GM19463 (cell line): ENCODE results near the gene WDR64.
A peak's percentile ranks its signal among the peaks of the same experiment; 100 is the strongest.

Source experiments
- ATAC-seq: cut with Tn5 transposase; IDR thresholded peaks from one replicate; pipeline ENCODE4 v1.9.1; 2021; ENCODE audit warnings: mild to moderate bottlenecking, moderate library complexity; ENCODE audit not compliant: unreplicated experiment

Gene WDR64

DNA sequence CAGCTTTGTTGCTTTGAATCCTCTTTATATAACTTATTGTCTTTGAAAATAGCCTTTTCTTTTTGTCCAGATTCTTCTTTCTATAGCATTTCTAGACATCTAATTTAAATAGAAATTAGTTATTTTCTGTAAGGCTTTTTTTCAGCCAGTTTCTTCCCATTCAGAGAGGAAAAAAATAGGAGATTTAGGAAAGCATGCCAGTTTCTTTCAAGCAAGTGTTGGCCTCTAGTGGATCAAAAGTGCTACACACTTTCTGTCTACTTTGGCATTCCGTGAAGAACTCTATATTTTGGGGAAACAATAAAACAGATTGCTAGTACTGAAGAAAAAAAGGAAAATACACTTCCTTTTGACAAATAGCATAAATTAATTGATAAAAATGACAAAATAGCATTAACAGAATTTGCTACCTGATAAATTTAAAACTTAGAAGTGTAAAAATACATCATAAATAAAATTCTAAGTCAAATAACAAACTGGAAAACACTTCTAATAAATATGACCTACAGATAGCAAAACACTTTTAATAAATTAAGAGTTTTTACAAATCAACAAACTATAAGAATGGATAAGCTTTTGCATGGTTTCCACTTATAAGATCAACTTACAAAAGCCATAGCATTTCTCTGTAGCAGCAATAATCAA is 182.8 kb downstream of the WDR64 start:
- ATAC-seq = no peak

DNA sequence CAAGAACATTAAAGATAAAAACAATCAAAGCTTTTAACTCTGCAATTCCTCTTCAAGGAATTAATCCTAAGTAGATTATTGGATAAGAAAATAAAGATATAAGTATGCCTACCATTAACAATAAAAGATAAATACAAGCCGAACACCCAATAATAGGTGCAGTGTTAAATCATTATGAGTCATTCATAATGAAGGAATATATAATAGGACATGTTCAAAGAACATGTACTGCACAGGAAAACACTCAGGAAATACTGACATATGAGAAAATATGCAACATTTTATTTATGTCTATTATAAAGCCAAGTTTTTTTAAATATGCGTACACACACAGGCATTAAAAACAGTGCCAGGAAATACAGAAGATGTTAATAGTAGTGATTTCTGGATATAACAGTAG is 184.9 kb downstream of the WDR64 start:
- ATAC-seq = no peak

DNA sequence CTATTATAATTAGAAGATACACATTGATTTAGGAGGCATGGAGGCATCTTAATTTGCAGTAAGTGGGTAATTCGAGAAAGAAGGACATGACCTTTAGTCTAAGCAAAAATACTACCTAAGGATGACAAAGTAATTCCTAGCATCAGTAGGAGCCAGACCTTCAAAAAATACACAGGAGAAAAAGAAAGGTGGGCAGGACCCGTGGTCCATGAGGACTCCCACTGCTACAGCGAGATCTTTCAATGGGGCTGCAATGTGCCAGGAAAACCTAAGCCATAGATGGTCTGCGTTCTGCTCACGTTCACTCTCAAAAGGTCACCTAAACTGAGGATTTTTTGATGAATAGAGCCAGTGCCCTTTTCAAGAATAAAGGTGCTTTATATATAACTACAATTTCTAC is 185.3 kb downstream of the WDR64 start:
- no peak for ATAC-seq

DNA sequence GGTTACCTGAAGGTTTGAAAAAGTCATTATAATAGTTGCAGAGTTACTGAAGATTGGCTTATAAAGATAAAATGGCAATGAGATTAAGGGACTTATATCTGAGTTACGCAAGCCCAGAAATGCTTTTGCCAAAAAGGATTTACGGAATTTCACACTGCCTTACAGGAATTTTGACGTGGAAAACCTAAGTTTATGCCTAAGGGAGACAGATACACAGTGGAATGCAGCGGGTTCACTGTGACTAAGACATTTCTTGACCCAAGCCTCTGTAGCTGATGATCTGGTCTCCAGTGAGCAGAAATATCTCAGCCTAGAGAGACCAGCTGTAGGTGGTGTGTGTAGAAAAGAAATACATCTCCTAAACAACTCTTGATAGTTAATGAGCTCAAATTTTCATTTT is 185.8 kb downstream of the WDR64 start:
- no peak for ATAC-seq

DNA sequence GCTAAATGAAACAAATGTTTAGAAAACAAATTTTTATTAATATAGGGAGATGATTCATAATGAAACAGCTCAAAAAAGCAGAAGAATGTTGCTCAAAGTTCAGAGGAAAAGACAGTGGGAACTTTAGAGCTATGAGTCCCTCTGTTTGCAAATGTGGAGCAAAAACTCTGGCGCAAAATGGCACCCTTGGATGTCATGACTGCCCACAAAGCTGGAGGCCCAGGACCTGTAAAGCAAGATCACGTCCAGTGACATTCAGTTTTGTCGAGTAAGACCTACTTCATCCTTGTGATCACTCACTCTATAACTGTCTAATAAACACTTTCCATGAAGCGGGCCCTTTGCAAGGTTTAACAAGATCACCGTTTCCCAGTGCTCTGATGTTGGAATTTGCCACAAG is 186.8 kb downstream of the WDR64 start:
- no peak for ATAC-seq

DNA sequence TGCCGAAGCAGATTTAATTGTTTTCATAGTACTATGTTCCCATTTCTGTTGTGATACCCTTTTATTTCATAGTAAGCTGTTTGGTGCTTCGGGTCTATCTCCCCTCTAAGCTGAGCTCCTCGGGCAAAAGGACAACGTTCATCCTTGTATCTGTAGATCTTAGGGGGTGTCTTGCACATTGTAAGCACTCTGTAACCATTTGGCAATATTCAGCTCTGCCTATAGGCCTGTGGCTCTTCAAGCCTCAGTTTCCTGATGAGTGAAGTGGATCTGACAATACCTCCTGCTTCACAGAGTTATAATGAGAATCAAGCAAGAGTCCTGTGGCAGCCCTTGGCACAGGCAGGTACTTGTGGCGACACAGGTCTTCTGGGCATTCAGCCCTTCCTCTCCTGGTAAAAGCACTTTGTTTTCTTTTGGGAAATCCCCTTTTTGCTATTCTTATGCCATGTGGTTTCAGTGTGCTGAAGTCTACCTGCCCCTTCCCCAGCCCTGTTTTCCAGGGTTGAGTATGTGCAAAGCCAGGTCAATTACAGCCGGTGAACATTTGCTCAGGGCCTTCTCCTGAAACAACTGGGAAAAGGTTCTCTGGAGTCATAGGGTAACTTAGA is 187.4 kb downstream of the WDR64 start:
- peak; percentile 85 for ATAC-seq

DNA sequence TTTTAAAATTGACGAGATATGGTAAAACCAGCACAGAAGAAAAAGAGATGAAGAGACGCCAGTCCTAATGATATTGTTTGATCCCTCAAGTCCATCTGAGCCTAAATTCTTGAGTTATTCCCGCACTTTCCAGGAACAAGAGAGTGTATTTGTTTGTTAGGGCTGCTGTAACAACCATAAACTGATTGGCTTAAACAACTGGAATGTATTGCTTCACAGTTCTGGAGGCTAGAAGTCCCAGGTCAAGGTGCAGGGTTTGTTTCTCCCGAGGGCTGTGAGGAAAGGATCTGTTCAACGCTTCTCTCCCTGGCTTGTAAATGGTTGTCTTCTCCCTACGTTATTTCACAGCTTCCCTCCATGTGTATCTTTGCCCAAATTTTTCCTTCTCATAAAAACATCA is 188.1 kb downstream of the WDR64 start:
- ATAC-seq = no peak

DNA sequence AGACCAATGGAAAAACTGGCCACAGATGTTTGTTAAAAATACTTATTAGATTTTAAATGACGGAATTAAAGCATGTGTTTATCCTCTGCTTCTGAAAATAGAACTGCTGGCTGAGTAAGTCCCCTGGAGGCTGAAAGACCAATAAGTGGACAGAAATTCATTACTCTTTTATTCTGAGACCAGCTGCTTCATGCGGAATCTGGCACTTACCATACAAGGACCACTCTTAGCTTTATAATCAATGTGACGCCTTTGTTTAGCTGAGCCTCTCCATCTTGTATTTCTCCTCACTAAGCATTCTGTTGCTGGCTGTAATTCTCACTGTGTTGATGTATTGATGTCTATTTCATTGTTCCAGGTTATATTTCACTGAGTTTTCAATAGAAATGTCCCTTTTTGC is 189.6 kb downstream of the WDR64 start:
- ATAC-seq = no peak

DNA sequence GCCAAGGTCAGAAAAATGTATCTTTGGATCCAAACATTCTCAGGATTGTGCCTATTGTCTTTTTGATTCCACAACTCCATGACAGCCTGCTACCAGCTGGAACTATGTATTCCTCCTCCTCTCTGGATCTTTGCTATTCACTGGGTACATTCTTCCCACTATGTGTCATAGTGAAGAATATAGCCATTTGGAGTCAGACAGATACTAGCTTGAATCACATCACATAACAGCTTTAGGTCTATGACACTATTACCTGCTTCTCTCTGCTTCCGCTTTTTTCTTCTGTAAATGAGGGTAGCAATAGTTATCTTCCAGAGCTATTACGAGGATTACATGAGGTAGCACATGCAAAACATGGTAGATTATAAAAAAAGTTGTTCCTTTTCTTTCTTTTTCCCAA is 190.5 kb downstream of the WDR64 start:
- no peak for ATAC-seq

DNA sequence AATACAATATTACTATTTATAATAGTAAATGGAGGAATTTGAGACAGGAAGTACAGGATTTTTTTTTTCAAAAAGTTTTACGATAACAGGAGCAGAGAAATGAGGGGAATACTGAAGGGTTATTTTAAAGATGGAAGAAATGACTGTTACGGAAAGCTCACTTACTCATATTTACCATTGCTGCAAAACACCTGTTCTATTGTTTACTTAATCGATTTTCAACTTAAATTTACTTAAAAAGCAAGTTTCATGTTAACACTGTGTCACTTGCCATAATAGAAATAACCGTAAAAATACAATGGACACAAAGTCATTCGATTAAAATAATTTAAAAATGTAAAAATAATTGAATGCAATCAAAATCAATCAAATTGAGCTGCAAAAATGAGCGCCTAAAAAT is 192.5 kb downstream of the WDR64 start:
- ATAC-seq = no peak

DNA sequence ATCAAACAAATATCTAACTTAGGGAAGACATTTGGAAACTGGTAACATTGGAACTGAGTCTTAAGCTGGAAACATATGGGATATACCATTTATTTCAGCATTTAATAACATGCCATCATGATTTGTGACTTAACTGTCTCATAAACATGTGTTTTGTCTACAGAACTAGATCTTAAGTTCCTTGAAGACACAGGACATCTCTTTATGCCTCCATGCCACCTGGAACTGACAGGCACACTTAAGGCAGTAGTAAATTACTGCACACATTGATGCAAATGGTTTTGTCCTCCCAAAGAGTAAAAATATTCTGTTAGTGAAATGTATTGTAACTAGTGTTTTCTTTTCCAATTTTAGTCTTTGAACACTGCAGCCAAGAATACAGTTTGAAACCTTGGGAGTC is 194.3 kb downstream of the WDR64 start:
- no peak for ATAC-seq

DNA sequence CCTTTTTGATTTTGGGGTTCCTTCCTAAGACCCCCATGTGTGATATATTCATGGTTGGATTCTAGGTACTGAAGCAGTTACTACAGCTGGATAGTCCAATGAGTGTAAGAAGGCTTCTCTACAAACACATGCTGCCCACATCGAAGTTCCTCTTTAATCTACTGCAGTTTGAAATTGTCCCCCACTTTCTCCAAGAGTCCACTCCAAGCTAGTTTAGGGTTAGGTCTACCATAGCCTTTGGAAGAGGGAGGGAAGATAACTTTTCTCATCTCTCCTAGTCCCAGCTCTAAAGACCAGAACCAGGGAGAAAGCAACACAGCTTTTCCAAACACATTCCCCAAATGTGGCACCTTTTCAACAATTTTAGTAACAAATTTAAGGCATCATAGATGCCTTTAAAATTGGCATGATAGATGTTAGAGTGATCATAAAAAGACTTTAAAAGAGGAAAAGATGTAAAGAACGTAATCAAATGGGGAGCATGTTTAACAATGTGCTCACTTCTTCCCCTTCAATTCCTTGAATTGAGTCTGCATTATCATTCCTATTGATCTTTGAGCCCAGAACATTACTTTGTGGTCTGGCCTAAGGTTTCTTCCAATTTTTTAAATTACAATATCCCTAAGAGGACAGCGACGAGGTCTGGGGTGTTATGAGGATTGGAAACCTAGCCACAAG is 194.9 kb downstream of the WDR64 start:
- no peak for ATAC-seq

DNA sequence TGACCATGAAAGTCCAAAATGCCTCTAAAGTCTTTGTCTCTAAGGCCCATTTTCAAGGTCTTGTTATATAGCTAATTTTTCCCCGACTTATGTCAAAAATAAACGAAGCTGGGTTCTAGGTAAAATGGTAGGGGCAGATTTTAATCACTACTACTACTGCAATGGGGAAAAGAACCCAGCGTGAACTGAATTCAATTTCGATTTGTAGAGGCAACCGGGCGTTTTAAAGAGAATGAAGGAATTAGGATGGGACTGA is 195.4 kb downstream of the WDR64 start:
- no peak for ATAC-seq

DNA sequence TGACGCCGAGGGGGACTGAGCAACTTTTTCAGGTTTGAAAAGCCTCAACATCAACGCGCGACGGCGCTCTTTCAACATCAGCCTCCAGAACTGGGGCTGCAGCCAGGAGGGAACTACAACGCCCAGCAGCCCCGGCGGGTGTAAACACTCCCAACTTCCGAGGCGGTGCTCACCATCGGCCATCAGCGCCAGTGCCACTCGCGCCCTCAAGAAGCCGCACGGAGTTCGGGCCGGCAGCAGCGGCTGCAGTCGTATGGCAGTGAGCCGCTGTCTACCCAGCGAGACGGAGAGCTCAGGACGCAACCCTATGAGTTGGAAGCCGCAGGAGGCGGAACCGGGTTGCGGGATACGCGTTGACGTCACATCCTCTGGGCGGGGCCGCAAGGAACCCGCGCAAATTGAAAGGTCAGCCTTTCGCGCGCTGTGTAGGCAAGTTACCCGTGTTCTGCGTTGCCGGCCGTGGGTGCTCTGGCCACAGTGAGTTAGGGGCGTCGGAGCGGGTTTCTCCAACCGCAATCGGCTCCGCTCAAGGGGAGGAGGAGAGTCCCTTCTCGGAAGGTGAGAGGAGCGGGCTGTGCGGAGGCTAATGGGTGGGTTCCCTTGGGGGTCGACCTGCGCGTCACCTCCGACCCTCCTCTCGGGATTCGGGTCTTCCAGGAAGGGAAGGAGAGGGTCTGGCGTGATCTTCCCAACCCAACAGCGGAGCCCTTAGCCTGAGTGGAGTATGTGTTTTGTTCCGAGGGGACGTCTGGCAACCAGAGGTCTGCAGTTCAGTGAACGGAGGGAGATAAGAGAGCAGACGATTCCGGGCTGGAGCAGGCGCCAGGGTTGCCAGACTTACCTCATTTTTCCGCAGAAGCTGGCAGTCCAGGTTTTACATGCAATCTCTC is 196.0 kb downstream of the WDR64 start, which contains the start of gene EXO1:
TSS of gene EXO1 (plus strand) at position 409 of the 890 bp plus-strand sequence. CDS start 2,222 bp downstream, outside the sequence.
- peak; percentile 94 for ATAC-seq

DNA sequence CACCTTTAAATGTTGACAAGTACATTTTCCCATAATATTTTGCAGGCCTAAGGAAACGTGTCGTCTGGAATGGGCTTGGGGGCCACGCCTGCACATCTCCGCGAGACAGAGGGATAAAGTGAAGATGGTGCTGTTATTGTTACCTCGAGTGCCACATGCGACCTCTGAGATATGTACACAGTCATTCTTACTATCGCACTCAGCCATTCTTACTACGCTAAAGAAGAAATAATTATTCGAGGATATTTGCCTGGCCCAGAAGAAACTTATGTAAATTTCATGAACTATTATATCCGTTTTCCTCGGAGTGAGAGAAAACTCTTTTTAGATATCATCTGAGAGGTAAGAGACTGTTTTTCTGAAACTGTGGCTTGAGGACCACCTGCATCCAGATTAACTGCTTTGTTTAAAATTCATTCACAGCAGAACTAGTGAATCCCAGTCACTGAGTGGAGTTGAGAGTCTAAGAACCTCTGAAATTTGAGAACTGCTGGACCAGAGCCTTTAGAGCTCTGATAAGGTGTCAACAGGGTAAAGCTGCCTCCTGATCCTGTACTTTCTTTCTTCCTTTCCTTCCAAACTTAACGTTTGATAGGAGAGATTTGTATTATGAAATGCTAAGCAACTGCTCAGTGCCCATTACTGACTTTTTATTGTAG is 196.7 kb downstream of the WDR64 start:
- no peak for ATAC-seq

DNA sequence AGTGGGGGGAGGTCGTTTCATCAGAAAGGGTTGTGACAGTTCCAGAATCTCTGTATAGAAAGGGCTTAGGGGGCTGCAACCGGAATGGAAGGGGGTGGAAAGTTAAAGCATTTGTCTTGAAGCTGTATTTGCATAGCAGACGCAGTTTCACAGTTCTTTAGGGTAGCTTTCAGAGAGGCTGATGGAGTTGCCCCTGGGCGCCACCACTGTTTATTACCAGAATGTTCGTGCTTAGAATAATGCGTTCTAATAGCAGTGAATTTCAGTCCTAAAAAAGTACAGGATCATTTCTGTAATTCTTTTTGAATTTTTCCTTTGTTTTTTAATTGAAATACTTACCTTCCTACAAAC is 197.2 kb downstream of the WDR64 start:
- no peak for ATAC-seq
